HG02678 (cell line): ENCODE data around the gene C2.
"Not testable (repeated sequence)": the region's sequence is repeated elsewhere in the genome, so short reads cannot be mapped to it uniquely, and the experiment has no call there.

Experiments
- ATAC-seq: cut with Tn5 transposase; IDR thresholded peaks from one replicate; pipeline ENCODE4 v1.9.1; 2021; ENCODE audit warnings: mild to moderate bottlenecking, moderate library complexity; ENCODE audit not compliant: unreplicated experiment

The C2 gene

DNA sequence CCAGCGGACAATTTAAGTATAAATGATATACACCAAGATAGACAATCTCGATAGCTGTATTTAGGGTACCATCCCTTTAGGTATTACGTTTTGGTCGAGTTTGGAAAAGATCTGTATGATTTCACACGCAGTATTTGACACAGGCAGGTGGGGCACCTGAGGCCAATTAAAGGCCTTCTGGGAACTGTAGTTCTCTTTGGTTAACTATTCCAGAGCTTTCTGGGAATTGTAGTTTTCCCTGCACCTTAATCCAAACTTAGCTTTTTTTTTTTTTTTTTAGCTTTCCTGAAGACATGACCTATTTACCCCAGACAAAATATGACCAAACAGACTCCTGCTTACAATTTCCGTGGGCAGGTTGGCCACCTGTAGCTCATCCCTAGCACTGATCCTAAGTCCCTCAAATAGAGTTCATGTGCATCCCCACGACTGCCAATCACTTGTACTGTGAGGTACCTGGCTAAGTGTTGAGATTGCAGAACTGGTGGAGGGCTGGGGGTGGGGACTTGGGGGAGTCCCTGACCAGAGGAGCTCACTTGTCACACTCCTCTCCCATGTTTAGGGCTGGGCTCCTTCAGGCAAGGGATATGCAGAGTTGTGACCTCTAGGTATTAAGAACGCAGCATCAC is 29.0 kb upstream of the C2 start:
- no peak for ATAC-seq

- ATAC-seq = no peak
These were observed 28.3 kb upstream of the C2 start for GRCh38 chr6:31899215-31899614.

DNA sequence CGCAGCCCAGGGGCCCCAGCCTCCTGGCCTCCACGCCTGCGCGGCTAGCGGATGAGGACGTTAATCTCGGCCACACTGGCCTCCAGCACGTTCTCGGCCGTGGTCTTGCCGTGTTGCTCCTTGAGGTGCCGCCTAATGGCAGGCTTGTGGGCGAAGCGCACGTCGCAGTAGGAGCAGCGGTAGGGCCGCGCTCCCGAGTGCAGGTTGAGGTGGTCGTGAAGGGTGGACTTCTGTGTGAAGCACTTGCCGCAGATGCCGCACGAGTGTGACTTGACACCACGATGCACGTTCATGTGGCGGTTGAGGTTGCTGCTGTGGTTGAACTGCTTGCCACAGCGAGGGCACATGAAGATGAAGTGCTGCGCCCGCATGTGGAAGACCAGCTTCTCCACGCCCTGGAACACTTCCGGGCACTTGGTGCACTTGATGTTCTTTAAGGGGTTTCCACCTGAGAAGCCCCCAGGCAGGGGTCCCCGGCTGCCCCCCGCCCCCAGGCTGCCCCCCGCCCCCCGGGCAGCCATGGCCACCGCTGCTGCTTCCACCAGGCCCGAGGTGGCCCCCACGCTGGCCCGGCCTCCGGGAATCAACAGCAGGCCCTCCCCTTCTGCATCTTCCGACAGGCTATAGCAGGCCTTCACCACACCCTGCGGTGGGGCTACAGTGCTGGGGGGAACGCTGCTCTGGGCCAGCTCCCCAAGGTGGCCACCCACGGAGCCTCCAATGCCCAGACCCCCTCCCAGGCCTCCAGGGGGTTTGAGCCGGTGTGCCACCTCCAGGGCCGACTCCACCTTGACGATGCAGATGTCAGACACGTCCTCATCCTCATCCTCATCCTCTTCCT is 27.4 kb upstream of the C2 start:
- no peak for ATAC-seq

DNA sequence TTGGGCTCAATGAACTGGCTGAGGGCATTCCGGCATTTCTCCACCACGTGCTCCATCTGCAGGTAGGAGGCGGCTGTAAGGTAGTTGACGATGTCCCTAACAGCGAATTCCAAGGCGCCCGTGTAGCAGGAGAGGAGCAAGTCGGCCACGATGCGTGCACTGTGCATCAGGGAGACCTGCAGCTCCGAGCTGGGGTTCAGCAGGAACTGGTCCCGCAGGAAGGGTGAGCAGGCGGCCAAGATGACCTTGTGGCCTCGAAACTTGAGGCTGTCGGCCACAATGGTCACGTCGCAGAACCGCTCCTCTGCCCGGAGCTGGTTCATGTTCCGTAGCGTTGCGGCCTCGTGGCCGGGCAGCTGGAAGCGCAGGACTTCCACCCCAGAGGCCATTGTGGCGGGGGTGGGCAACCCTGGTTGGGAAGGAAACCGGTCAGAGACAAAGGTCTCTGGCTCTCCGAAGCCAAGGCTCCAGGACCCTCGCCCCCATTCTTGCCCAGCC is 26.6 kb upstream of the C2 start:
- ATAC-seq = no peak

GRCh38 chr6:31901415-31901952 is 26.0 kb upstream of the C2 start:
- ATAC-seq = peak; percentile 9

DNA sequence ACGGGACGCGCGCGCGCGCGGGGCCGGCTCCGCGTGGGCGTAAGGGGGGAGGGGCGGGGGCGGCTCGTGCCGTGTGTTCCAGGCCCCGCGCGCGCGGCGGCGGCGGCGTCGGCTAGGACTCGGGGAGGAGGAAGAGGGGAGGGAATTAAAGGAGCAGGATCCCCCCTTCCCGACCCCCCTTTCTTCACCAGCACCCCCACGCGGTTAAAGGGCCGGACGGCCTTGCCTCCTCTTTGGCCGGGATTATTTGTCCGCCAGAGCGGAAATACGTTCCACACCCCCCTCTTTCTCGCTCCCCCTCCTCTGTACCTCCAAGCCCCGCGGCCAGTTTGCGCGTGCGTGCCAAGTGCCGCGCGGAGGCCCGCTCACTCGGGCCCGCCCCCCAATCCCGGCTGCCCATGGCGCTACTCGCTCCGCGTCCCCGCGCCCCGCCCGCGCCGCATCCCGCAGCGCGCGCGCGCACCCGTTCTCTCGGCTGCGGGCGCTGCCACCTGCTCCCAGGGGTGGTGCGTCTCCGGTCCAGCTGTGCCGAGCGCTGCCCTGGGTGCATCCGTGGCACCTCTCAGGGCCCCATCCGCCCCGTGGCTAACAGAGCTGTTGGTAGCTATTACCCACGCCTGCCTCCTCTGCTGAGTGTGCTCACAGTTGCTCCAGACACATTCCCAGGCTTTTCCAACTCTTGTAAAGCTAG is 25.4 kb upstream of the C2 start, which contains the start of gene ZBTB12:
ZBTB12 (minus strand) TSS at position 134 of the 691 bp plus-strand sequence. CDS start 781 bp downstream, outside the sequence.
- ATAC-seq = peak; percentile 70

GRCh38 chr6:31903957-31904356 is 23.6 kb upstream of the C2 start:
- ATAC-seq = no peak

DNA sequence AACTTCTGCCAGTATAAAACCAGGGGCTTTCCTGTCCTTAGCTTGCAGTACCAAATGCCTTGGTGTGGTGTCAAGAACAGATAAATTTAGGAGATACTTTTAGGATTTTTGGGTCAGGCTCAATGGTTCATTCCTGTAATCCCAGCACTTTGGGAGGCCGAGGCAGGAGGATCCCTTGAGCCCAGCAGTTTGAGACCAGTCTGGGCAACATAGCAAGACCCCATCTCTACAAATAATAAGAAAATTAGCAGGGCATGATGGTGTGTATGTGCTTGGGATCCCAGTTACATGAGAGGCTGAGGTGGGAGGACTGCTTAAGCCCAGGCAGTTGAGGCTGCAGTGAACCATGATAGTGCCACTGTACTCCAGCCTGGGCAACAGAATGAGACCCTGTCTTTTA is 22.5 kb upstream of the C2 start:
- no peak for ATAC-seq

GRCh38 chr6:31906122-31906521 is 21.4 kb upstream of the C2 start:
- ATAC-seq = no peak

- not testable (repeated sequence) for ATAC-seq
These were observed 20.8 kb upstream of the C2 start for GRCh38 chr6:31906727-31907126.

- ATAC-seq = no peak
These were observed 20.2 kb upstream of the C2 start for GRCh38 chr6:31907158-31907813.

DNA sequence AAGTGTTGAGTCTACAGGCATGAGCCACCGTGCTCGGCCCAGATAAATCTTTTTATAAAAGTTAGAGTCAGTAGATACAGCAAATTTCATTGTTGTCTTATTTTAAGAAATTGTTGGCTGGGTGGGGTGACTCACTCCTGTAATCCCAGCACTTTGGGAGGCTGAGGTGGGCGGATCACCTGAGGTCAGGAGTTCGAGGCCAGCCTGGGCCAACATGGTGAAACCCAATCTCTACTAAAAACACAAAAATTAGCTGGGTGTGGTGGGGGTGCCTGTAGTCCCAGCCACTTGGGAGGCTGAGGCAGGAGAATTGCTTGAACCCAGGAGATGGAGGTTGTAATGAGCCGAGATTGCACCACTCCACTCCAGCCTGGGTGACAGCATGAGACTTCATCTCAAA is 19.3 kb upstream of the C2 start:
- not testable (repeated sequence) for ATAC-seq

- ATAC-seq = peak; percentile 76
These were observed 18.7 kb upstream of the C2 start for GRCh38 chr6:31908791-31909190.

DNA sequence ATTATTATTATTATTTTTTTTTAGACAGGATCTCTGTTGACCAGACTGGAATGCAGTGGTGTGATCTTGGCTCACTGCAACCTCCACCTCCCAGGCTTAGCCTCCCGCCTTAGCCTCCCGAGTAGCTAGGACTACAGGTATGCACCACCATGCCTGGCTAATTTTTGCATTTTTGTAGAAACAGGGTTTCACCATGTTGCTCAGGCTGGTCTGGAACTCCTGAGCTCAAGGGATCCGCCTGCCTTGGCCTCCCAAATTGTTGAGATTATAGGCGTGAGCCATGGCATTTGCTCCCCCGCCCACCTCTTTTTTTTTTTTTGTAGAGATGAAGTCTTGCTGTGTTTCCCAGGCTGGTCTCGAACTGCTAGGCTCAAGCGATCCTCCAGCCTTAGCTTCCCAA is 18.2 kb upstream of the C2 start:
- not testable (repeated sequence) for ATAC-seq

- no peak for ATAC-seq
These were observed 15.5 kb upstream of the C2 start for GRCh38 chr6:31911826-31912585.

- ATAC-seq = no peak
These were observed 12.2 kb upstream of the C2 start for GRCh38 chr6:31915351-31915750.

DNA sequence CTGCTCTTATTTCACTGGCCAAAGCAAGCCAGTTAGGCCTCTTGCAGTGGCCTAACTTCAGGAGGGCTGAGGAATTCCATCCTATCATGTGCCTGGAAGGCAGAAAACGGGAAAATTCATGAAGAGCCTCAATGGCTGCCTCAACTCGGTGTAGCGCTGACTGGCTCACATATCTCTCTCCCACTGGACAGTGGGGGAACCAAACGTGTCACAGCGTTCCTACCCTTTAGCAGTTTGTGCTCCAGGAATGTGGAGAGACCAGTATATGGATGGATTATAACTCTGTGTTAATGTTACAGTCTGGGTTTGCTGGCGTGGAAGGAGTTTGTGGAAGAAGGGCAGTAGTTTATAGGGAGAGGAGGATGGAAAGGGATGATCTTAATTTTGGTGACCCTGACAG is 11.8 kb upstream of the C2 start:
- no peak for ATAC-seq

DNA sequence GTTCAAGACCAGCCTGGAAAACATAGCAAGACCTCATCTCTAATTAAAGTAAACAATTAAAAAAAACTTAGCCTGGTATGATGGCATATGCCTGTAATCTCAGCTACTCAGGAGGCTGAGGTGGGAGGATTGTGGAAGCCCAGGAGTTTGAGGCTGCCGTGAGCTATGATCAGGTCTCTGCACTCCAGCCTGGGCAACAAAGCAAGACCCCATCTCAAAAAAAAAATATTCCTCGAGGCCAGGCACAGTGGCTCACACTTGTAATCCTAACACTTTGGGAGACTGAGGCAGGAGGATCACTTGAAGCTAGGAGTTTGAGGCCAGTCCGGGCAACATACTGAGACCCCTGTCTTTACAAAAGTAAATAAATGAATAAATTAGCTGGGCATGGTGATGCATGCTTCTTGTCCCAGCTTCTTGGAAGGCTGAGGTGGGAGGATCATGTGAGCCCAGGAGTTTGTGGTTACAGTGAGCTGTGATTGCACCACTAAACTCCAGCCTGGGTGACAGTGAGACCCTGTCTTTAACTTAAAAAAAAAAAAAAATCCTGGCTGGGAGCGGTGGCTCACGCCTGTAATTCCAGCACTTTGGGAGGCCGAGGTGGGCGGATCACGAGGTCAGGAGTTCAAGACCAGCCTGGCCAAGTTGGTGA is 9.3 kb upstream of the C2 start:
- ATAC-seq = no peak

DNA sequence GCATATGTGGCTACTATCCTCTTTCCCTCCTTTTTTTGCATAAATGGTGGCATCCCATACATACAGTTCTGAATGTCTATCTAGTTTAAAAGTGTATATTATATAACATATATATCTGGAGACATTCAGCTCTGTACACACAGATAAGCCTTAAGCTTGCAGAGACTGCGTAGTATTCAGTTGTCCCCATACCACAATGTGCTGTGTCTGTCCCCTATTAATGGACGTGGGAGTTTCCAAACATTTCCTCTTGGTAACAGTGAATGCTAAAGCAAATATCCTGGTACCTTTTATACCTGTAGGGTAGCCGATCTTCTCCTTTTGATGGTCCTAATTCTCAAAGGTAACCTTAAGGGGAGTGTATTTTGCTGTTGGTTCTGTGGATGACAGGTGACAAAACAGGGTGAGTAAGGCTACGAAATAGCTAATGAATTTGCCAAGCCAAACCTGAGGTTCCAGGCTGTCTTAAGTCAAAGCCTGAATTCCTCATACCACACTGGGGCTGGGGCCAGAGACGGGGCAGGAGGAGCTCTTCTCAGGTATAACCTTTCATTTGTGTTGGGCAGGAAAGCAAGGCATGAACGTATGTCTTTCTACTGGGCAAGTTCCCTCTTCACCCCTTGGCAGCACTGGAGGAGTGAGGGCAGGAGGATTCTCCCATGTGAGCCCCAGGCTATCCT is 7.8 kb upstream of the C2 start:
- no peak for ATAC-seq
